Measurements from ENCODE around the gene ABHD8. TPM values are rescaled to one million over a fixed set of nuclear protein-coding genes. Genes with fewer than 3 reads are reported as not detected.

Gene ABHD8
- total RNA-seq, 4 donors from 2014 or later, result 9.7 to 15.7 (median 13.6) TPM

- no peak for DNase-seq (ENCODE audit: low spot score in 2 of 2)
- TF ChIP-seq POLR2AphosphoS5 (IDR thresholded peaks at IDR 0.05) (no peak), POLR2A (IDR thresholded peaks at IDR 0.05) (no peak), CTCF (IDR thresholded peaks at IDR 0.05) (no peak), EP300 (IDR thresholded peaks at IDR 0.05) (no peak)
- peaks cover 47% of the 10 kb centered on the region for H3K4me1 ChIP-seq
These were observed 59.9 kb downstream of the ABHD8 start for GRCh38 chr19:17243211-17243829.

GRCh38 chr19:17242431-17243208, 60.6 kb downstream of the ABHD8 start:
- peaks cover 40% of the 10 kb centered on the region for H3K4me1 ChIP-seq

More at GRCh38 chr19:17243211-17243829, 59.9 kb downstream of the ABHD8 start:
- 25% methylated on average over 4 of the region's 8 CpGs for WGBS
- H3K4me3 ChIP-seq, result peak overlapping the region; percentile 82
- peaks cover 22% of the 10 kb centered on the region for H3K36me3 ChIP-seq
- peak overlapping the region; percentile 83 for H3K27ac ChIP-seq
- H3K27me3 ChIP-seq, result no peaks in the 10 kb centered on the region
- no peaks in the 10 kb centered on the region for H3K9me3 ChIP-seq

More at GRCh38 chr19:17242431-17243208, 60.6 kb downstream of the ABHD8 start:
- H3K27me3 ChIP-seq, result no peaks in the 10 kb centered on the region
- H3K4me3 ChIP-seq, result no peak overlapping the region
- no peaks in the 10 kb centered on the region for H3K9me3 ChIP-seq
- TF ChIP-seq CTCF (IDR thresholded peaks at IDR 0.05) (no peak), POLR2A (IDR thresholded peaks at IDR 0.05) (no peak), POLR2AphosphoS5 (IDR thresholded peaks at IDR 0.05) (no peak), EP300 (IDR thresholded peaks at IDR 0.05) (no peak)
- DNase-seq (ENCODE audit: low spot score in 2 of 2), result no peak
- H3K36me3 ChIP-seq, result peaks cover 25% of the 10 kb centered on the region
- no peak overlapping the region for H3K27ac ChIP-seq
- 100% methylated on average over 2 of the region's 8 CpGs for WGBS

Other genes starting within 250 kb of the ABHD8 start
- 1 to 10 TPM; 2.4 to 4.1 (median 3.0) TPM for gene HAUS8, start 228.0 kb downstream of the ABHD8 start, total RNA-seq
- 10 to 100 TPM; 43.6 to 99.9 (median 69.5) TPM for gene MYO9B, start 227.6 kb downstream of the ABHD8 start, total RNA-seq
- 10 to 100 TPM; 17.3 to 25.2 (median 21.6) TPM for gene USE1, start 88.1 kb downstream of the ABHD8 start, total RNA-seq
- gene OCEL1, start 77.2 kb downstream of the ABHD8 start, total RNA-seq, result 1 to 10 TPM; 2.7 to 9.7 (median 4.8) TPM
- 10 to 100 TPM; 25.8 to 79.3 (median 54.8) TPM for gene NR2F6, start 57.5 kb downstream of the ABHD8 start, total RNA-seq
- gene USHBP1, start 38.7 kb downstream of the ABHD8 start, total RNA-seq, result 1 to 10 TPM; 1.2 to 8.4 (median 2.1) TPM
- gene BABAM1, start 36.0 kb downstream of the ABHD8 start, total RNA-seq, result 10 to 100 TPM; 54.6 to 66.8 (median 63.7) TPM
- 1 to 10 TPM in 3 of 4 donors, under 1 TPM in 1; 0.30 to 2.5 (median 1.5) TPM for gene ANKLE1, start 21.5 kb downstream of the ABHD8 start, total RNA-seq
- 10 to 100 TPM; 42.7 to 89.5 (median 73.1) TPM for gene MRPL34, start 2.4 kb upstream of the ABHD8 start, total RNA-seq
- gene DDA1, start 6.1 kb upstream of the ABHD8 start, total RNA-seq, result 10 to 100 TPM; 17.9 to 35.2 (median 22.8) TPM
- gene ANO8, start 31.4 kb upstream of the ABHD8 start, total RNA-seq, result 10 to 100 TPM; 29.9 to 47.1 (median 37.1) TPM
- 10 to 100 TPM; 18.7 to 29.0 (median 25.2) TPM for gene GTPBP3, start 34.1 kb upstream of the ABHD8 start, total RNA-seq
- gene PLVAP, start 73.9 kb upstream of the ABHD8 start, total RNA-seq, result 10 to 100 TPM; 25.5 to 83.1 (median 26.6) TPM
- not detected for gene CCDC194, start 90.8 kb upstream of the ABHD8 start, total RNA-seq
- 10 to 100 TPM in 2 of 4 donors, 1 to 10 TPM in 2; 6.6 to 19.7 (median 10.5) TPM for gene BST2, start 102.2 kb upstream of the ABHD8 start, total RNA-seq
- gene MVB12A, start 116.6 kb upstream of the ABHD8 start, total RNA-seq, result 10 to 100 TPM; 44.2 to 71.3 (median 60.5) TPM
- 1 to 10 TPM in 1 of 4 donors, under 1 TPM in 2, not detected in 1; 0.39 to 1.2 (median 0.68) TPM for gene TMEM221, start 145.2 kb upstream of the ABHD8 start, total RNA-seq
- gene NXNL1, start 157.5 kb upstream of the ABHD8 start, total RNA-seq, result not detected
- gene SLC27A1, start 167.1 kb upstream of the ABHD8 start, total RNA-seq, result 10 to 100 TPM; 25.3 to 53.4 (median 39.5) TPM
- gene PGLS, start 208.2 kb upstream of the ABHD8 start, total RNA-seq, result 100 to 1,000 TPM in 1 of 4 donors, 10 to 100 TPM in 3; 58.0 to 108 (median 92.9) TPM

Data from suprapubic skin (tissue), 4 donors.